Activated CD8-positive, alpha-beta T cell treated with anti-CD3 and anti-CD28 coated beads for 36 hours (primary cell): ENCODE measurements around the gene JMJD1C. TPM values are rescaled to one million over a fixed set of nuclear protein-coding genes. Genes with fewer than 3 reads are reported as not detected.

Experiments
- ATAC-seq: fragments of 200-7000 bp; cut with Tn5 transposase; one replicate; pipeline ENCODE4 v1.10.0; 2021; ENCODE audit warnings: mild to moderate bottlenecking, moderate library complexity
- CTCF ChIA-PET: fragments of 350-600 bp; sonication (Branson Sonifier 250); formaldehyde crosslinking; loops from one replicate; lab custom pipeline; 2021; ENCODE audit warnings: antibody characterized with exemption; lab: Charles Lee
- POLR2A ChIA-PET: fragments of 350-600 bp; sonication (Branson Sonifier 250); formaldehyde crosslinking; loops from one replicate; lab custom pipeline; 2021; ENCODE audit warnings: antibody characterized with exemption; lab: Charles Lee
- DNase-seq: peaks from one replicate; pipeline ENCODE4 v3.0.0-alpha.2; 2020
- H3K27ac Mint-ChIP-seq: one replicate; pipeline ENCODE4 v1.8.0; 2021; ENCODE audit warnings: mild to moderate bottlenecking, mixed read lengths
- H3K27me3 Mint-ChIP-seq: one replicate; pipeline ENCODE4 v1.8.0; 2021; ENCODE audit warnings: mixed read lengths
- H3K36me3 Mint-ChIP-seq: one replicate; pipeline ENCODE4 v1.8.0; 2021; ENCODE audit warnings: low read depth, mixed read lengths
- H3K4me1 Mint-ChIP-seq: one replicate; pipeline ENCODE4 v1.8.0; 2021; ENCODE audit warnings: low read depth, mixed read lengths
- H3K4me3 Mint-ChIP-seq: one replicate; pipeline ENCODE4 v1.8.0; 2021; ENCODE audit warnings: mild to moderate bottlenecking, moderate library complexity, mixed read lengths
- H3K9me3 Mint-ChIP-seq: one replicate; pipeline ENCODE4 v1.8.0; 2021; ENCODE audit warnings: mixed read lengths
- CTCF ChIP-seq: fragments of 200-600 bp; IDR thresholded peaks from one replicate; pipeline ENCODE4 v1.8.0; 2022; ENCODE audit warnings: antibody characterized with exemption, mild to moderate bottlenecking
- intact Hi-C: fragments of 100-400 bp; cut with micrococcal nuclease; formaldehyde crosslinking; loops from one replicate; pipeline ENCODE4 v1.10.0; 2022
- total RNA-seq, 2 experiments: library from RNA; stranded (reverse); gene quantifications; one replicate each; pipeline ENCODE4 v1.2.3, GENCODE V29; 2021

Gene JMJD1C
- total RNA-seq, 2 experiments from 2014 or later = 45.2 to 48.1 TPM

- intact Hi-C loops = no loop called here
- no peaks in the 10 kb centered on the region for H3K27me3 Mint-ChIP-seq
- ATAC-seq (no peak), DNase-seq (no peak)
- ChIA-PET POLR2A (no interaction called here), CTCF (no interaction called here)
- no peaks in the 10 kb centered on the region for H3K36me3 Mint-ChIP-seq
- H3K27ac Mint-ChIP-seq = no peak overlapping the region
- no peaks in the 10 kb centered on the region for H3K9me3 Mint-ChIP-seq
- H3K4me1 Mint-ChIP-seq = peaks cover 25% of the 10 kb centered on the region
- no peak overlapping the region for H3K4me3 Mint-ChIP-seq
- TF ChIP-seq CTCF = no peak
Observed at GRCh38 chr10:63410633-63411032, 55.1 kb downstream of the JMJD1C start.

GRCh38 chr10:63409465-63410027 lies 56.2 kb downstream of the JMJD1C start:
- Mint-ChIP-seq H3K4me1 (peaks cover 23% of the 10 kb centered on the region), H3K27me3 (no peaks in the 10 kb centered on the region), H3K27ac (no peak overlapping the region), H3K9me3 (no peaks in the 10 kb centered on the region), H3K36me3 (no peaks in the 10 kb centered on the region), H3K4me3 (no peak overlapping the region)
- DNase-seq = no peak
- no peak for TF ChIP-seq CTCF
- ChIA-PET POLR2A (no interaction called here), CTCF (interaction anchor here (1.4 kb wide), 1 partner anchor 311 kb away, joined by 4 read pairs; no protein-coding TSS in a partner anchor)
- intact Hi-C loops = no loop called here
- no peak for ATAC-seq

GRCh38 chr10:63407136-63407662 lies 58.6 kb downstream of the JMJD1C start:
- ChIA-PET POLR2A (no interaction called here), CTCF (no interaction called here)
- DNase-seq (no peak), ATAC-seq (no peak)
- Mint-ChIP-seq H3K9me3 (no peaks in the 10 kb centered on the region), H3K27me3 (no peaks in the 10 kb centered on the region), H3K4me1 (peaks cover 23% of the 10 kb centered on the region), H3K4me3 (no peak overlapping the region), H3K36me3 (no peaks in the 10 kb centered on the region), H3K27ac (no peak overlapping the region)
- intact Hi-C loops = no loop called here
- TF ChIP-seq CTCF = no peak

- no peak overlapping the region for H3K27ac Mint-ChIP-seq
- DNase-seq (no peak), ATAC-seq (no peak)
- H3K27me3 Mint-ChIP-seq = no peaks in the 10 kb centered on the region
- H3K4me3 Mint-ChIP-seq = no peak overlapping the region
- ChIA-PET POLR2A (no interaction called here), CTCF (no interaction called here)
- peaks cover 21% of the 10 kb centered on the region for H3K36me3 Mint-ChIP-seq
- no peak for TF ChIP-seq CTCF
- H3K4me1 Mint-ChIP-seq = peaks cover 26% of the 10 kb centered on the region
- H3K9me3 Mint-ChIP-seq = peaks cover 8% of the 10 kb centered on the region
- intact Hi-C loops = no loop called here
Observed at GRCh38 chr10:63396133-63396761, 69.5 kb downstream of the JMJD1C start.

- intact Hi-C loops = no loop called here
- CTCF ChIA-PET = no interaction called here
- POLR2A ChIA-PET = no interaction called here
- DNase-seq = no peak
- no peak for TF ChIP-seq CTCF
- no peak overlapping the region for H3K4me3 Mint-ChIP-seq
- H3K9me3 Mint-ChIP-seq = peaks cover 20% of the 10 kb centered on the region
- no peak for ATAC-seq
- H3K27me3 Mint-ChIP-seq = no peaks in the 10 kb centered on the region
- H3K27ac Mint-ChIP-seq = no peak overlapping the region
- H3K36me3 Mint-ChIP-seq = peaks cover 30% of the 10 kb centered on the region
- peaks cover 42% of the 10 kb centered on the region for H3K4me1 Mint-ChIP-seq
Observed at GRCh38 chr10:63393050-63393449, 72.7 kb downstream of the JMJD1C start.
